Stimulated activated CD4-positive, alpha-beta T cell treated with anti-CD3 and anti-CD28 coated beads, Interleukin-1b, Interleukin-23, amount 100 ng/mL, for 48 hours (primary cell): ENCODE results near the gene CCNJL.
"Not testable (repeated sequence)": the region's sequence is repeated elsewhere in the genome, so short reads cannot be mapped to it uniquely, and the experiment has no call there.

Source experiments
- DNase-seq: peaks from one replicate; pipeline ENCODE4 v3.0.0-alpha.2; 2020

Gene CCNJL, protein sequence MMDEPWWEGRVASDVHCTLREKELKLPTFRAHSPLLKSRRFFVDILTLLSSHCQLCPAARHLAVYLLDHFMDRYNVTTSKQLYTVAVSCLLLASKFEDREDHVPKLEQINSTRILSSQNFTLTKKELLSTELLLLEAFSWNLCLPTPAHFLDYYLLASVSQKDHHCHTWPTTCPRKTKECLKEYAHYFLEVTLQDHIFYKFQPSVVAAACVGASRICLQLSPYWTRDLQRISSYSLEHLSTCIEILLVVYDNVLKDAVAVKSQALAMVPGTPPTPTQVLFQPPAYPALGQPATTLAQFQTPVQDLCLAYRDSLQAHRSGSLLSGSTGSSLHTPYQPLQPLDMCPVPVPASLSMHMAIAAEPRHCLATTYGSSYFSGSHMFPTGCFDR

DNA sequence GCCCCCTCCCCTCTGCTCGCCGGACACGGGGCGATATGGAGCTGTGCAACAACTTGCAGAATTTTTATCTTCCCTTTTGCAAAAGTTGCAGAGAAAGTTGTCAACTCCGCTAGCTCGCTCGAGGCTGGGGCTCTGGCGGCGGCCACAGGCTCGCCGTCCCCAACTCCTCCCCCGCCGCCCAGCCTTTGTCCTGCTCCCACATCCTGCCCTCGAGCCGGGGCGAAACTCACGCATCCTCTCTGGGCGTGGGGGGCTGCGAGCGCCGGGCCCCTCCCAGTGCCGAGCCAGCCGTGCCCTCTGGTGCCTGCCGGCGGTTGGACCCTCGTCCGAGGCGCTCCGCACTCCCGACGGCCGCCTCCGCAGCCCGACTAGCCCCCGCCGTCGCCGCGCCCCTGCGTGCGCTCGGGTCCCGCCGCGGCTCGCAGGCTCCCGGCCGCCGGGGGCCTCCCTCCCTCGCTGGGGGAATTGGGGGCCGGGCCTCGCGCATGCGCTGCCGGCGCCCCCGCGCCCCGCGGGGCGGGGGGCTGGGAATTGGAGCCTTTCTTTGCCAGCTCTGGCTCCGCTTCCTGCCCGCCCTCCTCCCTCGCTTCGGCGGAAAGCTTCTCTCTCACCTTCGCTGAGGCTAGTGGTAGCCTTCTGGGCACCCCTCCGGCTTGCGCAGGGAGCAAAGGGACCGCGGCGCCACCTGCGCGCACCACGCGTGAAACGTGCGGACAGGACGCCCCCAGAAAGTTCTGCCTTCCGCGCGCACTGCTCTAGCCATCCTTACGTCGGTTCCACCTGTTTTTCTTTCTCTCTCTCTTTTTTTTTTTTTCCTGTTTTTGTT is at the start of gene CCNJL:
Gene CCNJL, minus strand, starts transcription at position 431 of the 826 bp plus-strand sequence. CDS start 641 bp downstream, outside the sequence.
- DNase-seq, result no peak

- no peak for DNase-seq
These were observed 49.4 kb upstream of the CCNJL start for GRCh38 chr5:160361624-160362228.

- DNase-seq, result no peak
These were observed 47.9 kb upstream of the CCNJL start for GRCh38 chr5:160360310-160360709.

GRCh38 chr5:160359816-160360215 is 47.5 kb upstream of the CCNJL start:
- DNase-seq, result no peak

- no peak for DNase-seq
These were observed 46.9 kb upstream of the CCNJL start for GRCh38 chr5:160359242-160359641.

DNA sequence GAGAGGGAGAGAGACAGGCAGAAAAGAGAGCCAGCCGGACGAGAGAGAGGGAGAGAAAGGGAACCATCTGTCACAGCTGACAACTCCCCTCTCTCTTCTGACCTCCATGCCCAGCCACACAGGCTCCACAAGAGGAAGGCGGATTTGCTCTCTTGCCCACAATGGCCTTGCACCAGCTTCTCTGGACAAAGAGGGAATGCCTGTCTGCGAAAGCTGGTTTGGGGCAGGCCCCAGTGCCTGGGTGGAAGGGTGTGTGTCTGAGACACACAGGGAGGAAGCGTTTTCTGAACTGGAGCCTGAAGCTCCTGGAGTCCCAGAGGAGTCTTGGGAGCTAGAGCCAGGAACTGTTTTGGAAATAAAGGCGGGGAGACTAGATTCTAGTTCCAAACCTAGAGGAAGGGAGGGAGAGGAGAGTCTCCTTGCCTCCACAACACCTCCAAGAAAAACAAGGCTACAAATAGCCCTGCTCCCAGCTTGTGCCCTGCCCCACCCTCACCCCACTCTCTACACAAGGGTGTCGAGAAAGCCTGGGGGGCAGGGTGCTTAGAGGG is 45.6 kb upstream of the CCNJL start:
- DNase-seq, result no peak

GRCh38 chr5:160357394-160357793 is 45.0 kb upstream of the CCNJL start:
- DNase-seq, result no peak

GRCh38 chr5:160356550-160357347 is 44.4 kb upstream of the CCNJL start:
- DNase-seq, result no peak

GRCh38 chr5:160354666-160355065 is 42.3 kb upstream of the CCNJL start:
- DNase-seq, result no peak

GRCh38 chr5:160353379-160353778 is 41.0 kb upstream of the CCNJL start:
- DNase-seq, result no peak

DNA sequence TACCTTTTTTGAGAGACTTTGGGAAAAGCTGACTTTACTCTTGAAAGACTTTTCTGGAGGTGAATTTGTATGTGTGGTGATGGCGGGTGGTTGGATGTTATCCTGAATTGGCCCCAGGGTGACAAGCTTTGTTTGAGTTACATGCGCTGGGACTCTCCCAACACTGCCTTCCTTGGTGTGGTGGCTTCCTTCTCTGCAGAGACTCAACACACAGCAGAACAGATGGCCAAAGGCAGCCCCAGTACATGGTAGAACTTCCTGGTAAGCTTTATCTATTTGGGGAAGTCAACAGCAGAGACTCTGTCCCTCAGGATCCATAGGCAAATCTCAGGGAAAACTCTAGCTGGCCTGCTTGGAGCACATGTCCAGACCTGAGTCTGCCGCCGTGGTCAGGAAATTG is 39.9 kb upstream of the CCNJL start:
- no peak for DNase-seq

DNA sequence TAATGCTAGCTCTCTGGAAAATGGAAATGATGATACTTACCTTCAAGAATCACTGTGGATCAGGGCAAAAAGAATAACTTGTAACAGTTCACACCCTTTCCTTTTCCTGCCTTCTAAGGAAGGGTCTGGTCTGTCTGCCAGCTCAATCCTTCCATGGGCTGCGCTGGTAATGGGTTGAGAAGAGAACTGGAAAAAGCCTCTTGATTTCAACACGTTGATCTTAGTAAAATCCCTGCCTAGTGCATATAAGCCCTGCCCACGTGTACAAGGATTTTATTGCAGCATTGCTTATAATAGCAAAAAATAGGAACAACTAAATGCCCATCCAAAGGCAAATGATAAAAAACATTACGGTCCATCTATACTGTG is 37.6 kb upstream of the CCNJL start:
- DNase-seq, result no peak

DNA sequence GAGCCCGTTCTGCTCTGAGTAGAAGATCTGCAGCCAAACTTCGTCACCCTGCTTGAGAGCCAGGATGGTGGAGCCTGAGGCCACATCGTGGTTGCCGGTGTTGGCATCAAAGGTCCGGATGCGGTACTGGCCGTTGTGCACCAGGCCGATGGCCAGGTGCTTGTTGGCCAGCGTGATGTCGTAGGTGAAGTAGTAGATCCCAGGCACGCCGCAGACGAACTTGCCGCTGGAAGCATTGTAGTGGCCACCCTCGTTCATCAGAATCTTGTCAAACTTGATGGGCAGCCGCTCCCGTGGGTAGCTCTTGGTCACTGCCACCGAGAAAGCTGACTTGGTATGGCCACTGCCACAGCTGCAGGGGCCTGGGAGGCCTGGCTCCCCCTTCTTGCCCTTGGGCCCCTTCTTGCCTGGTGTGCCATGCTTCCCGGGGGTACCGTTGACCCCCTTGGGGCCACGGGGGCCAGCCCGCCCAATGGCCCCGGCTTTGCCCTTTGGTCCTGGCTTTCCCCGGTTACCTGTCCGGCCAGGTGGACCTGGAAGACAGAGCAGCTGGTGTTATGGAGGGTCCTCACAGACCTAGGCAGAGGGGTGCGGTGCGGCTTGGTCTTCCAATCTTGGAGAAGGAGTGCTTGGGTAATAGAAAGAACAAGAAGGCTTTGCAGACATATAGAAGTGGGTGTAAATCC is 37.0 kb upstream of the CCNJL start:
- DNase-seq, result no peak

- no peak for DNase-seq
These were observed 35.7 kb upstream of the CCNJL start for GRCh38 chr5:160348080-160348479.

DNA sequence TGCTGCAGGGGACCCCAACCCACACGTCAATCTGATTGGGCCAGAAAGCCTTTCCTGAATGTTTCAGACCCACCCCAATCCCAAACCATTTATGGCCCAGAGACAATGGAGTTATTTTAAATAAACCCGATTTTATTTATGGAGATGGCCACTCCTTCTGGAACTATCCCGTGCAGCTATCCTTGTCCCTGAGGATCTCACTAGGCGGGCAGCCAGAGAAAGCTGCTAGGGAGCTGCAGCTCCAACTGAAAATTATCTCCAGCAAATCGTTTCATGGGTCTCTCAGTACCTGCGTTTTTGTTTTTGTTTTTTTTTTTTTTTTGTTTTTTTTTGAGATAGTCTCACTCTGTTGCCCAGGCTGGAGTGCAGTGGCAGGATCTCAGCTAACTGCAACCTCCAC is 35.1 kb upstream of the CCNJL start:
- no peak for DNase-seq

DNA sequence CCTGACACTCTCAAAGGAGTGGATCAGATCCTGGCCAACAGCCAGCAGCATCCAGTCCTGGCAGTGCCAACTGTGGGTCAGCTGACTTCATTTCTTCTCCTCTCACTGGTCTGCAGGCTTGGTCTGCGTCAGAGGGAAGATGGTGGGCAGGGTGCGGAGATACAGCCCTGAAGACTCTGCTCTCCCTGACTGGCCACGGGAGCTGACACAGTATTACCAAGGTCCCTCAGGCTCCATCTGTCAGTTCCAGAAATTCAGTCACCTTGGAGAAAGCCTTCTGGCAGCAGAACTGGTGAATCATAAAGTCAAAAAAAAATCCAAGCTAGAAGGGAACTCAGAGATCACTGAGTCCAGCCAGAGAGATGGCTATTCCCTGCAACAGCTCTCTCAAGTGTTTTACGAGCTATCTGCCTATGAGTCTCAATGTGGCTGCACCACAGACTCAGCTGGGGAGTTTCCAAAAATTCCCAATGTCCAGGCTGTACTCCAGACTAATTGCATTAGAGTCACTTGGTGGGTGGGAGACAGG is 30.1 kb upstream of the CCNJL start:
- DNase-seq, result no peak

- no peak for DNase-seq
These were observed 29.0 kb upstream of the CCNJL start for GRCh38 chr5:160341309-160341870.

GRCh38 chr5:160340513-160340912 is 28.1 kb upstream of the CCNJL start:
- not testable (repeated sequence) for DNase-seq

DNA sequence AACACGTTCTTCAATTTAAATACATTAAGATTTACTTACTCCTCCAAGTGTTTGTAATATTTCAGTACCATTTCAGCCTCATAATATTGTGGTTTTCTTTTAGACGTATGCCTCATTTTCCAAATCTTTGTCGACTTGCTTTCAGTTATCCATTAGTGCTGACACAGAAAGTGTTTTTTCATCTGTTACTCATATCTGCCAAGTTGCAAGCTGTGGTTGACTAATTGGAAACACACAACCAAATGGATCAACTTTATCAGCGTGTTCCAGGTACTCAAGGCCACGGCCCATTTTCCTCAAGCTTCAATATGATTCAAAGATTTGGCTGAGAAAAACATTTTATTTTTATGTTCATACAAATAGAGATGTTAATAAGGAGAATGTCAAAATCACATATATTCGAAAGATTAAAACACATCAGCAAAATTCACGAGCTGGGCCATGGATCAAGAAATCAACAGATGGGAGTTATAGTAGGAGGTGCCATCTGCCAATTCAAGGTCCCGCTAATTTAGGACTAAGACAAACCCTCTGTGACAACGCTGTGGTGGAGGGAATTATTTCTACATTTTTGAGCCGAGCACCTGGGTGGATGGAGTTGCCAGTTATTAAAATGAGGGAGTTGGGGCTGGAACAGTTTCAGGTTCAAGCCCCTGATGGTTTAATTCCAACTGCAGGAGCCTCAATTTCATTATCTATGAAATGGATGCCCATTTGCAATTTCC is 27.2 kb upstream of the CCNJL start:
- DNase-seq, result no peak

DNA sequence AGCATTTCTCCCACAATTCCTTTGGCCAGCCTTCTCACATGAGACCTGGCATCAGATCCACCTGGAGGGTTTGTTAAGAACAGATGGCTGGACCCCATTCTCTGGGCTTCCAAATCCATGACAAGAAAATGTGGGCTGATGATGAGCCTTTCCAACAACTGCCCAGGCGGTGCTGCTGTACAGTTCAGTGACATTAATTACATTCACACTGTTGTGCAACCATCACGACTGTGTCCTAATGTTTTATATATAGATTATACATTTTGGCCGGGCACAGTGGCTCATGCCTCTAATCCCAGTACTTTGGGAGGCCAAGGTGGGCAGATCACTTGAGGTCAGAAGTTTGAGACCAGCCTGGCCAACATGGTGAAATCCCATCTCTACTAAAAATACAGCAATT is 22.4 kb upstream of the CCNJL start:
- DNase-seq, result not testable (repeated sequence)

GRCh38 chr5:160333721-160334120 is 21.4 kb upstream of the CCNJL start:
- no peak for DNase-seq
